HepG2 (cell line): ENCODE data around the gene PTPRM. TPM values are rescaled to one million over a fixed set of nuclear protein-coding genes. Genes with fewer than 3 reads are reported as not detected.

Source experiments
- ATAC-seq: fragments of 200-7000 bp; cut with Tn5 transposase; 3 replicates; pipeline ENCODE4 v1.9.1; 2020; ENCODE audit warnings: mild to moderate bottlenecking, moderate library complexity
- BruUV-seq: library from RNA; stranded (reverse); fragments of 400-500 nt; replicated peaks from 2 replicates; lab custom pipeline; 2021; lab: Mats Ljungman, UMichigan
- CTCF ChIA-PET: fragments of 300-600 bp; formaldehyde crosslinking; extraction: SDS; loops from one replicate; lab custom pipeline; 2021; ENCODE audit warnings: low total read pairs, inconsistent platforms, low intra/inter-chr PET ratio; lab: Yijun Ruan, JAX
- POLR2A ChIA-PET: fragments of 350-600 bp; sonication (Branson Sonifier 250); formaldehyde crosslinking; loops from one replicate; lab custom pipeline; 2020; ENCODE audit warnings: antibody characterized with exemption, inconsistent platforms; lab: Yijun Ruan, JAX
- DNase-seq: peaks from one replicate; pipeline ENCODE4 v3.0.0-alpha.2; 2015; ENCODE audit warnings: low spot score
- FAIRE-seq: peaks from 3 replicates; lab custom pipeline; 2011; peaks lifted over from hg19 to GRCh38; lab: Jason Lieb, UNC
- H2AFZ ChIP-seq: one replicate; pipeline ENCODE4 v1.6.1; 2011; ENCODE audit warnings: low read length, inconsistent platforms
- H3K27ac ChIP-seq: fragments of 300-600 bp; 3 replicates; pipeline ENCODE4 v1.8.0; 2011; ENCODE audit warnings: mixed run types, mild to moderate bottlenecking, mixed read lengths, low read length, inconsistent platforms; ENCODE audit not compliant: insufficient read depth; ENCODE audit errors: extremely low read length
- H3K27me3 ChIP-seq, 2 experiments: fragments of 200-600 bp in 1 of 2; 2 replicates in 1 of 2; 3 replicates in 1 of 2; pipeline versions ENCODE4 v1.6.0 to v1.8.0; 2011; ENCODE audit warnings: low read length in 2 of 2, mild to moderate bottlenecking in 2 of 2, moderate library complexity in 2 of 2, inconsistent platforms in 1 of 2; ENCODE audit not compliant: insufficient read depth in 2 of 2, control insufficient read depth in 1 of 2
- H3K36me3 ChIP-seq, 2 experiments: fragments of 200-600 bp in 1 of 2; replicated peaks in 1 of 2; 2 replicates in 1 of 2; 3 replicates in 1 of 2; pipeline versions ENCODE4 v1.5.1 to v1.8.0; 2011; ENCODE audit warnings: low read length in 2 of 2, inconsistent platforms in 1 of 2; ENCODE audit not compliant: insufficient read depth in 2 of 2, control insufficient read depth in 1 of 2
- H3K4me1 ChIP-seq: 2 replicates; pipeline ENCODE4 v1.5.1; 2012; ENCODE audit warnings: low read length, inconsistent platforms; ENCODE audit not compliant: insufficient read depth
- H3K4me2 ChIP-seq: 2 replicates; pipeline ENCODE4 v1.6.0; 2011; ENCODE audit warnings: low read depth, low read length, inconsistent platforms
- H3K4me3 ChIP-seq, 3 experiments: fragments of 200-600 bp in 1 of 3; sonication (generic), shearing (Covaris generic) in 1 of 3; replicated peaks in 1 of 3; 2 replicates each; pipeline ENCODE4 v1.5.1; 2011 to 2016; ENCODE audit warnings: low read length in 3 of 3, inconsistent platforms in 2 of 3, low read depth in 2 of 3, mild to moderate bottlenecking in 2 of 3, control low read depth in 1 of 3, mixed read lengths in 1 of 3; ENCODE audit not compliant: insufficient read depth in 1 of 3
- H3K79me2 ChIP-seq: one replicate; pipeline ENCODE4 v1.6.1; 2011; ENCODE audit warnings: low read length, inconsistent platforms; ENCODE audit not compliant: insufficient read depth
- H3K9ac ChIP-seq: 2 replicates; pipeline ENCODE4 v1.6.0; 2011; ENCODE audit warnings: mild to moderate bottlenecking, low read depth, low read length, inconsistent platforms; ENCODE audit not compliant: insufficient read depth
- H3K9me3 ChIP-seq: 2 replicates; pipeline ENCODE4 v1.5.1; 2012; ENCODE audit warnings: mild to moderate bottlenecking, low read length
- H4K20me1 ChIP-seq: 2 replicates; pipeline ENCODE4 v1.6.0; 2011; ENCODE audit warnings: inconsistent platforms, mild to moderate bottlenecking, low read length, moderate library complexity; ENCODE audit not compliant: insufficient read depth
- CCAR2 ChIP-seq: fragments of 200-400 bp; formaldehyde crosslinking; optimal IDR thresholded peaks from 2 replicates; pipeline ENCODE3; 2018; ENCODE audit warnings: low read depth, mild to moderate bottlenecking, low read length, moderate library complexity
- DNMT1 ChIP-seq: sonication (generic); formaldehyde crosslinking; IDR thresholded peaks from 2 replicates; pipeline ENCODE4 v1.5.1; 2020; ENCODE audit warnings: mild to moderate bottlenecking, missing genetic modification reagents
- JUND ChIP-seq: sonication (generic); formaldehyde crosslinking; IDR thresholded peaks from 2 replicates; pipeline ENCODE4 v1.8.0; 2022; ENCODE audit warnings: mild to moderate bottlenecking, missing genetic modification reagents
- NCOA2 ChIP-seq: sonication (generic); formaldehyde crosslinking; IDR thresholded peaks from 2 replicates; pipeline ENCODE4 v1.8.0; 2022; ENCODE audit warnings: inconsistent platforms
- SCMH1 ChIP-seq: sonication (generic); formaldehyde crosslinking; IDR thresholded peaks from 2 replicates; pipeline ENCODE4 v1.9.0; 2021; ENCODE audit warnings: missing genetic modification reagents, mild to moderate bottlenecking, borderline replicate concordance
- SOX13 ChIP-seq, 3 experiments: fragments of 450-650 bp in 1 of 3; sonication (generic) in 1 of 3; formaldehyde crosslinking in 1 of 3; IDR thresholded peaks in 2 of 3; conservative IDR thresholded peaks in 1 of 3; 2 replicates each; pipeline versions ENCODE4 v1.5.0 to v1.6.1; 2016 to 2020; ENCODE audit warnings: antibody characterized with exemption in 1 of 3, mild to moderate bottlenecking in 1 of 3, missing compliant biosample characterization in 1 of 3, missing genetic modification reagents in 1 of 3, moderate library complexity in 1 of 3
- SP1 ChIP-seq, 2 experiments: fragments of 450-650 bp in 1 of 2; sonication (generic) in 1 of 2; formaldehyde crosslinking in 1 of 2; IDR thresholded peaks; 2 replicates each; pipeline versions ENCODE4 v1.4.0 to v1.6.1; 2016 to 2020; ENCODE audit warnings: missing genetic modification reagents in 1 of 2
- SRSF1 ChIP-seq: fragments of 200-400 bp; formaldehyde crosslinking; optimal IDR thresholded peaks from 2 replicates; pipeline ENCODE3; 2017; ENCODE audit warnings: mild to moderate bottlenecking, low read depth, low read length, moderate library complexity
- TOE1 ChIP-seq: sonication (generic); formaldehyde crosslinking; IDR thresholded peaks from 2 replicates; pipeline ENCODE4 v1.4.0; 2020; ENCODE audit warnings: mild to moderate bottlenecking, missing genetic modification reagents
- XBP1 ChIP-seq: sonication (generic); formaldehyde crosslinking; IDR thresholded peaks from 2 replicates; pipeline ENCODE4 v1.5.0; 2020; ENCODE audit warnings: missing genetic modification reagents
- ZBTB7B ChIP-seq: sonication (generic); formaldehyde crosslinking; IDR thresholded peaks from 2 replicates; pipeline ENCODE4 v1.4.0; 2020; ENCODE audit warnings: missing genetic modification reagents
- ZNF20 ChIP-seq: sonication (generic); formaldehyde crosslinking; IDR thresholded peaks from 2 replicates; pipeline ENCODE4 v1.4.0; 2020; ENCODE audit warnings: mild to moderate bottlenecking, moderate library complexity, missing genetic modification reagents
- ZNF383 ChIP-seq: sonication (generic); formaldehyde crosslinking; IDR thresholded peaks from 2 replicates; pipeline ENCODE4 v1.4.0; 2020; ENCODE audit warnings: missing genetic modification reagents, mild to moderate bottlenecking, borderline replicate concordance
- ZNF530 ChIP-seq: sonication (generic); formaldehyde crosslinking; IDR thresholded peaks from 2 replicates; pipeline ENCODE4 v1.5.0; 2020; ENCODE audit warnings: low read depth, mild to moderate bottlenecking, missing genetic modification reagents
- ZNF720 ChIP-seq: sonication (generic); formaldehyde crosslinking; IDR thresholded peaks from 2 replicates; pipeline ENCODE4 v1.4.0; 2020; ENCODE audit warnings: missing genetic modification reagents
- in situ Hi-C: cut with HindIII; loops from 2 replicates; pipeline ENCODE4 v1.10.0; 2017; ENCODE audit warnings: low pct_unique_long_range_greater_than_20kb; ENCODE audit not compliant: extremely low pct_ligation_motif_present
- intact Hi-C: fragments of 100-400 bp; cut with micrococcal nuclease; formaldehyde crosslinking; loops from one replicate; pipeline ENCODE4 v1.10.0; 2022; ENCODE audit not compliant: unreplicated experiment
- polyA plus RNA-seq, 8 experiments: library from polyadenylated mRNA; depleted of rRNA in 3 of 8; stranded (reverse) in 7 of 8; unstranded in 1 of 8; fragments of >200 nt; fragmentation: Illumina TruSeq in 4 of 8; extraction: Trizol in 4 of 8; gene quantifications; 2 replicates each; pipeline versions ENCODE4 v1.2.1 to v1.2.3, GENCODE V29; 2011 to 2016; ENCODE audit warnings: low read depth in 4 of 8, missing spikeins in 1 of 8, mixed read lengths in 1 of 8; ENCODE audit not compliant: insufficient read depth in 1 of 8
- total RNA-seq, 5 experiments: library from RNA; depleted of rRNA; stranded (reverse); fragments of >200 nt; fragmentation: Illumina TruSeq; extraction: Trizol; gene quantifications; 2 replicates each; pipeline ENCODE4 v1.2.3, GENCODE V29; 2016; ENCODE audit warnings: low read depth in 1 of 5
- TF ChIP-seq, protein P1 (sequence below): sonication (generic); formaldehyde crosslinking; IDR thresholded peaks from 2 replicates; pipeline ENCODE4 v1.8.0; 2022; ENCODE audit warnings: mild to moderate bottlenecking, missing genetic modification reagents, moderate library complexity
- TF ChIP-seq, protein P2 (sequence below): sonication (generic); formaldehyde crosslinking; IDR thresholded peaks from 2 replicates; pipeline ENCODE4 v1.4.0; 2020; ENCODE audit warnings: missing genetic modification reagents; ENCODE audit errors: not compliant biosample characterization
- TF ChIP-seq, protein P3 (sequence below): sonication (generic); IDR thresholded peaks from 2 replicates; pipeline ENCODE4 v1.6.1; 2016; ENCODE audit warnings: low read depth, borderline replicate concordance
- TF ChIP-seq, protein P4 (sequence below), 2 experiments: sonication (generic) in 1 of 2; formaldehyde crosslinking in 1 of 2; IDR thresholded peaks; 2 replicates each; pipeline versions ENCODE4 v1.4.0 to v1.6.1; 2018 to 2020; ENCODE audit warnings: missing genetic modification reagents in 2 of 2, borderline replicate concordance in 1 of 2, low read depth in 1 of 2, mild to moderate bottlenecking in 1 of 2, missing biosample characterization in 1 of 2
- TF ChIP-seq, protein P5 (sequence below): IDR thresholded peaks from 2 replicates; pipeline ENCODE4 v1.6.1; 2016

Gene PTPRM
- total and polyA plus RNA-seq, 2 of the 13 experiments (the other 11 are each of a cell fraction or from before 2014, with no cell fraction given): 12.6 to 108 TPM

DNA sequence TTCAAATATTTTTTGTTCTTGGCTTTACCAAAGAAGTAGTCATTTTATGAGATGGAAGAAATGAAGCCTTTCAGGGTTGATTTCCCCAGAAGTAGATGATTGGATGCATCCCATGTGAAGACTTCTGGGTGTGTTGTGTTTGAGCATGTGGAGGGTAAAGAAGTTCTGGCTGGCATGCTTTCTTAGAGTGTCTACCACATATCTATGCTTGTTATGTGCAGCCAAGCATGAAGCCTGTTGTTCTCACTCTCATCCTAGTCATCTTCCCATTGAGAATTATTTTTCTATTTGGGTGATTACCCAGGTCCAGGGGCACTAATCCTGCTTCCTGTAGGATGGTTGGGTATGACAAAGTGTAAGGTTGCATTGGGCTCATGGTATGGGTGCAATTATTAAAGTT lies 472.9 kb downstream of the PTPRM start:
- POLR2A ChIA-PET: no interaction called here
- ATAC-seq: no peak
- in situ Hi-C loops (no loop called here), intact Hi-C loops (no loop called here)
- no peak for FAIRE-seq
- no peaks in the 10 kb centered on the region for H3K79me2 ChIP-seq
- no peak overlapping the region for H3K9ac ChIP-seq
- no peak for DNase-seq
- H2AFZ ChIP-seq: no peak overlapping the region
- CTCF ChIA-PET: no interaction called here
- H3K4me1 ChIP-seq: peaks cover 12% of the 10 kb centered on the region
- BruUV-seq: no TSS peak
- no peaks in the 10 kb centered on the region for H3K9me3 ChIP-seq
- no peak overlapping the region for H3K4me3 ChIP-seq
- H4K20me1 ChIP-seq: no peaks in the 10 kb centered on the region
- no peak overlapping the region for H3K27ac ChIP-seq
- no peak overlapping the region for H3K4me2 ChIP-seq
- no peaks in the 10 kb centered on the region for H3K27me3 ChIP-seq
- H3K36me3 ChIP-seq: no peaks in the 10 kb centered on the region
- TF ChIP-seq ZNF383 (CRISPR knock-in tag) (no peak), SRSF1 (no peak), NCOA2 (CRISPR knock-in tag) (no peak), ZNF530 (CRISPR knock-in tag) (no peak), SCMH1 (CRISPR knock-in tag) (no peak), SP1 (IDR thresholded peaks at IDR 0.05) (no peak), SP1 (CRISPR knock-in tag; IDR thresholded peaks at IDR 0.05) (no peak), SOX13 (IDR thresholded peaks at IDR 0.05) (no peak), SOX13 (CRISPR knock-in tag; conservative IDR thresholded peaks at IDR 0.05 in 1 of 2, IDR thresholded peaks at IDR 0.05 in 1 of 2) (no peak), ZBTB7B (CRISPR knock-in tag) (no peak), JUND (CRISPR knock-in tag) (no peak), XBP1 (CRISPR knock-in tag) (no peak), DNMT1 (CRISPR knock-in tag) (no peak), TOE1 (CRISPR knock-in tag) (no peak), ZNF720 (CRISPR knock-in tag) (no peak), ZNF20 (CRISPR knock-in tag) (no peak), CCAR2 (no peak)
- TF ChIP-seq, protein P1, sequence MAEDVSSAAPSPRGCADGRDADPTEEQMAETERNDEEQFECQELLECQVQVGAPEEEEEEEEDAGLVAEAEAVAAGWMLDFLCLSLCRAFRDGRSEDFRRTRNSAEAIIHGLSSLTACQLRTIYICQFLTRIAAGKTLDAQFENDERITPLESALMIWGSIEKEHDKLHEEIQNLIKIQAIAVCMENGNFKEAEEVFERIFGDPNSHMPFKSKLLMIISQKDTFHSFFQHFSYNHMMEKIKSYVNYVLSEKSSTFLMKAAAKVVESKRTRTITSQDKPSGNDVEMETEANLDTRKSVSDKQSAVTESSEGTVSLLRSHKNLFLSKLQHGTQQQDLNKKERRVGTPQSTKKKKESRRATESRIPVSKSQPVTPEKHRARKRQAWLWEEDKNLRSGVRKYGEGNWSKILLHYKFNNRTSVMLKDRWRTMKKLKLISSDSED (CRISPR knock-in tag): no peak
- TF ChIP-seq, protein P2, sequence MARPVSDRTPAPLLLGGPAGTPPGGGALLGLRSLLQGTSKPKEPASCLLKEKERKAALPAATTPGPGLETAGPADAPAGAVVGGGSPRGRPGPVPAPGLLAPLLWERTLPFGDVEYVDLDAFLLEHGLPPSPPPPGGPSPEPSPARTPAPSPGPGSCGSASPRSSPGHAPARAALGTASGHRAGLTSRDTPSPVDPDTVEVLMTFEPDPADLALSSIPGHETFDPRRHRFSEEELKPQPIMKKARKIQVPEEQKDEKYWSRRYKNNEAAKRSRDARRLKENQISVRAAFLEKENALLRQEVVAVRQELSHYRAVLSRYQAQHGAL (CRISPR knock-in tag): no peak
- TF ChIP-seq, protein P3, sequence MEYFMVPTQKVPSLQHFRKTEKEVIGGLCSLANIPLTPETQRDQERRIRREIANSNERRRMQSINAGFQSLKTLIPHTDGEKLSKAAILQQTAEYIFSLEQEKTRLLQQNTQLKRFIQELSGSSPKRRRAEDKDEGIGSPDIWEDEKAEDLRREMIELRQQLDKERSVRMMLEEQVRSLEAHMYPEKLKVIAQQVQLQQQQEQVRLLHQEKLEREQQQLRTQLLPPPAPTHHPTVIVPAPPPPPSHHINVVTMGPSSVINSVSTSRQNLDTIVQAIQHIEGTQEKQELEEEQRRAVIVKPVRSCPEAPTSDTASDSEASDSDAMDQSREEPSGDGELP: no peak
- TF ChIP-seq, protein P4, sequence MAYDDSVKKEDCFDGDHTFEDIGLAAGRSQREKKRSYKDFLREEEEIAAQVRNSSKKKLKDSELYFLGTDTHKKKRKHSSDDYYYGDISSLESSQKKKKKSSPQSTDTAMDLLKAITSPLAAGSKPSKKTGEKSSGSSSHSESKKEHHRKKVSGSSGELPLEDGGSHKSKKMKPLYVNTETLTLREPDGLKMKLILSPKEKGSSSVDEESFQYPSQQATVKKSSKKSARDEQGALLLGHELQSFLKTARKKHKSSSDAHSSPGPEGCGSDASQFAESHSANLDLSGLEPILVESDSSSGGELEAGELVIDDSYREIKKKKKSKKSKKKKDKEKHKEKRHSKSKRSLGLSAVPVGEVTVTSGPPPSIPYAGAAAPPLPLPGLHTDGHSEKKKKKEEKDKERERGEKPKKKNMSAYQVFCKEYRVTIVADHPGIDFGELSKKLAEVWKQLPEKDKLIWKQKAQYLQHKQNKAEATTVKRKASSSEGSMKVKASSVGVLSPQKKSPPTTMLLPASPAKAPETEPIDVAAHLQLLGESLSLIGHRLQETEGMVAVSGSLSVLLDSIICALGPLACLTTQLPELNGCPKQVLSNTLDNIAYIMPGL (CRISPR knock-in tag; IDR thresholded peaks at IDR 0.05; ENCODE audit: borderline replicate concordance in 1 of 2, low read depth in 1 of 2): no peak
- TF ChIP-seq, protein P5, sequence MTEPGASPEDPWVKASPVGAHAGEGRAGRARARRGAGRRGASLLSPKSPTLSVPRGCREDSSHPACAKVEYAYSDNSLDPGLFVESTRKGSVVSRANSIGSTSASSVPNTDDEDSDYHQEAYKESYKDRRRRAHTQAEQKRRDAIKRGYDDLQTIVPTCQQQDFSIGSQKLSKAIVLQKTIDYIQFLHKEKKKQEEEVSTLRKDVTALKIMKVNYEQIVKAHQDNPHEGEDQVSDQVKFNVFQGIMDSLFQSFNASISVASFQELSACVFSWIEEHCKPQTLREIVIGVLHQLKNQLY (CRISPR knock-in tag): no peak
